ENCODE measurements around the gene PCSK5.
A peak's percentile ranks its signal among the peaks of the same experiment; 100 is the strongest.
"Not testable (repeated sequence)": the region's sequence is repeated elsewhere in the genome, so short reads cannot be mapped to it uniquely, and the experiment has no call there.

The PCSK5 gene

GRCh38 chr9:75962662-75963036 is 72.2 kb downstream of the PCSK5 start:
- H3K4me1 ChIP-seq (ENCODE audit: control insufficient read depth, insufficient read depth, low read length): peaks cover 3% of the 10 kb centered on the region; the same call in 1 of the 2 replicates
- H3K27me3 ChIP-seq (ENCODE audit: control insufficient read depth, insufficient read depth, low read length): no peaks in the 10 kb centered on the region
- no peak overlapping the region for H3K9ac ChIP-seq (ENCODE audit: low read depth, low read length)
- no peak overlapping the region for H3K27ac ChIP-seq (ENCODE audit: low read depth, low read length)
- no peaks in the 10 kb centered on the region for H3K9me3 ChIP-seq (ENCODE audit: control insufficient read depth, insufficient read depth, low read length)
- H3K36me3 ChIP-seq (ENCODE audit: control insufficient read depth, insufficient read depth, low read length): no peaks in the 10 kb centered on the region
- no peak overlapping the region for H3K4me3 ChIP-seq (ENCODE audit: low read depth, low read length)

- not testable (repeated sequence) for H3K4me1 ChIP-seq (ENCODE audit: control insufficient read depth, insufficient read depth, low read length); H3K9me3 ChIP-seq (ENCODE audit: control insufficient read depth, insufficient read depth, low read length); H3K9ac ChIP-seq (ENCODE audit: low read depth, low read length); H3K36me3 ChIP-seq (ENCODE audit: control insufficient read depth, insufficient read depth, low read length); H3K27ac ChIP-seq (ENCODE audit: low read depth, low read length); H3K27me3 ChIP-seq (ENCODE audit: control insufficient read depth, insufficient read depth, low read length); H3K4me3 ChIP-seq (ENCODE audit: low read depth, low read length)
Observed at GRCh38 chr9:75963321-75963720, 72.8 kb downstream of the PCSK5 start.

GRCh38 chr9:75964427-75964826 is 74.0 kb downstream of the PCSK5 start:
- Histone ChIP-seq H3K27me3 (ENCODE audit: control insufficient read depth, insufficient read depth, low read length) (no peaks in the 10 kb centered on the region), H3K4me3 (ENCODE audit: low read depth, low read length) (no peak overlapping the region), H3K27ac (ENCODE audit: low read depth, low read length) (no peak overlapping the region), H3K9ac (ENCODE audit: low read depth, low read length) (no peak overlapping the region), H3K4me1 (ENCODE audit: control insufficient read depth, insufficient read depth, low read length) (no peaks in the 10 kb centered on the region; the same call in 1 of the 2 replicates), H3K9me3 (ENCODE audit: control insufficient read depth, insufficient read depth, low read length) (no peaks in the 10 kb centered on the region), H3K36me3 (ENCODE audit: control insufficient read depth, insufficient read depth, low read length) (no peaks in the 10 kb centered on the region)

- Histone ChIP-seq H3K27ac (ENCODE audit: low read depth, low read length) (no peak overlapping the region), H3K4me1 (ENCODE audit: control insufficient read depth, insufficient read depth, low read length) (no peaks in the 10 kb centered on the region), H3K36me3 (ENCODE audit: control insufficient read depth, insufficient read depth, low read length) (no peaks in the 10 kb centered on the region), H3K9me3 (ENCODE audit: control insufficient read depth, insufficient read depth, low read length) (no peaks in the 10 kb centered on the region), H3K9ac (ENCODE audit: low read depth, low read length) (no peak overlapping the region), H3K4me3 (ENCODE audit: low read depth, low read length) (no peak overlapping the region), H3K27me3 (ENCODE audit: control insufficient read depth, insufficient read depth, low read length) (no peaks in the 10 kb centered on the region)
Observed at GRCh38 chr9:75965231-75965630, 74.8 kb downstream of the PCSK5 start.

- H3K27ac ChIP-seq (ENCODE audit: low read depth, low read length): no peak overlapping the region
- H3K4me3 ChIP-seq (ENCODE audit: low read depth, low read length): no peak overlapping the region
- H3K4me1 ChIP-seq (ENCODE audit: control insufficient read depth, insufficient read depth, low read length): no peaks in the 10 kb centered on the region
- no peak overlapping the region for H3K9ac ChIP-seq (ENCODE audit: low read depth, low read length)
- no peaks in the 10 kb centered on the region for H3K9me3 ChIP-seq (ENCODE audit: control insufficient read depth, insufficient read depth, low read length)
- H3K36me3 ChIP-seq (ENCODE audit: control insufficient read depth, insufficient read depth, low read length): no peaks in the 10 kb centered on the region
- H3K27me3 ChIP-seq (ENCODE audit: control insufficient read depth, insufficient read depth, low read length): no peaks in the 10 kb centered on the region
Observed at GRCh38 chr9:75967556-75967955, 77.1 kb downstream of the PCSK5 start.

- H3K27ac ChIP-seq (ENCODE audit: low read depth, low read length): no peak overlapping the region
- H3K9ac ChIP-seq (ENCODE audit: low read depth, low read length): no peak overlapping the region
- H3K27me3 ChIP-seq (ENCODE audit: control insufficient read depth, insufficient read depth, low read length): no peaks in the 10 kb centered on the region
Observed at GRCh38 chr9:75974016-75974766, 83.7 kb downstream of the PCSK5 start.

GRCh38 chr9:75975071-75975470 is 84.6 kb downstream of the PCSK5 start:
- Histone ChIP-seq H3K36me3 (ENCODE audit: control insufficient read depth, insufficient read depth, low read length) (no peaks in the 10 kb centered on the region), H3K9me3 (ENCODE audit: control insufficient read depth, insufficient read depth, low read length) (no peaks in the 10 kb centered on the region), H3K4me3 (ENCODE audit: low read depth, low read length) (no peak overlapping the region), H3K27ac (ENCODE audit: low read depth, low read length) (peak overlapping the region; percentile 11), H3K27me3 (ENCODE audit: control insufficient read depth, insufficient read depth, low read length) (no peaks in the 10 kb centered on the region), H3K9ac (ENCODE audit: low read depth, low read length) (no peak overlapping the region), H3K4me1 (ENCODE audit: control insufficient read depth, insufficient read depth, low read length) (peaks cover 30% of the 10 kb centered on the region)

More at GRCh38 chr9:75974016-75974766, 83.7 kb downstream of the PCSK5 start:
- no peaks in the 10 kb centered on the region for H3K9me3 ChIP-seq (ENCODE audit: control insufficient read depth, insufficient read depth, low read length)
- no peaks in the 10 kb centered on the region for H3K36me3 ChIP-seq (ENCODE audit: control insufficient read depth, insufficient read depth, low read length)
- no peak overlapping the region for H3K4me3 ChIP-seq (ENCODE audit: low read depth, low read length)
- peaks cover 30% of the 10 kb centered on the region for H3K4me1 ChIP-seq (ENCODE audit: control insufficient read depth, insufficient read depth, low read length)

- H3K9me3 ChIP-seq (ENCODE audit: control insufficient read depth, insufficient read depth, low read length): no peaks in the 10 kb centered on the region
- H3K4me1 ChIP-seq (ENCODE audit: control insufficient read depth, insufficient read depth, low read length): peaks cover 30% of the 10 kb centered on the region
- H3K27ac ChIP-seq (ENCODE audit: low read depth, low read length): no peak overlapping the region
- no peak overlapping the region for H3K4me3 ChIP-seq (ENCODE audit: low read depth, low read length)
- H3K9ac ChIP-seq (ENCODE audit: low read depth, low read length): no peak overlapping the region
- no peaks in the 10 kb centered on the region for H3K36me3 ChIP-seq (ENCODE audit: control insufficient read depth, insufficient read depth, low read length)
- H3K27me3 ChIP-seq (ENCODE audit: control insufficient read depth, insufficient read depth, low read length): no peaks in the 10 kb centered on the region
Observed at GRCh38 chr9:75976549-75976948, 86.1 kb downstream of the PCSK5 start.

GRCh38 chr9:75979362-75979761 is 88.9 kb downstream of the PCSK5 start:
- Histone ChIP-seq H3K36me3 (ENCODE audit: control insufficient read depth, insufficient read depth, low read length) (no peaks in the 10 kb centered on the region), H3K9ac (ENCODE audit: low read depth, low read length) (no peak overlapping the region), H3K4me1 (ENCODE audit: control insufficient read depth, insufficient read depth, low read length) (peaks cover 24% of the 10 kb centered on the region), H3K27me3 (ENCODE audit: control insufficient read depth, insufficient read depth, low read length) (no peaks in the 10 kb centered on the region), H3K4me3 (ENCODE audit: low read depth, low read length) (no peak overlapping the region), H3K27ac (ENCODE audit: low read depth, low read length) (no peak overlapping the region), H3K9me3 (ENCODE audit: control insufficient read depth, insufficient read depth, low read length) (no peaks in the 10 kb centered on the region)

- H3K27ac ChIP-seq (ENCODE audit: low read depth, low read length): no peak overlapping the region
- no peak overlapping the region for H3K4me3 ChIP-seq (ENCODE audit: low read depth, low read length)
- H3K4me1 ChIP-seq (ENCODE audit: control insufficient read depth, insufficient read depth, low read length): peaks cover 3% of the 10 kb centered on the region; the same call in 1 of the 2 replicates
- H3K9ac ChIP-seq (ENCODE audit: low read depth, low read length): no peak overlapping the region
- H3K27me3 ChIP-seq (ENCODE audit: control insufficient read depth, insufficient read depth, low read length): no peaks in the 10 kb centered on the region
- peaks cover 8% of the 10 kb centered on the region for H3K36me3 ChIP-seq (ENCODE audit: control insufficient read depth, insufficient read depth, low read length)
- no peaks in the 10 kb centered on the region for H3K9me3 ChIP-seq (ENCODE audit: control insufficient read depth, insufficient read depth, low read length)
Observed at GRCh38 chr9:75983319-75984045, 93.0 kb downstream of the PCSK5 start.

GRCh38 chr9:75985515-75985914 is 95.0 kb downstream of the PCSK5 start:
- no peaks in the 10 kb centered on the region for H3K9me3 ChIP-seq (ENCODE audit: control insufficient read depth, insufficient read depth, low read length)
- no peak overlapping the region for H3K4me3 ChIP-seq (ENCODE audit: low read depth, low read length)
- no peaks in the 10 kb centered on the region for H3K27me3 ChIP-seq (ENCODE audit: control insufficient read depth, insufficient read depth, low read length)
- no peak overlapping the region for H3K9ac ChIP-seq (ENCODE audit: low read depth, low read length)
- H3K4me1 ChIP-seq (ENCODE audit: control insufficient read depth, insufficient read depth, low read length): peaks cover 3% of the 10 kb centered on the region; the same call in 1 of the 2 replicates
- peaks cover 8% of the 10 kb centered on the region for H3K36me3 ChIP-seq (ENCODE audit: control insufficient read depth, insufficient read depth, low read length)
- no peak overlapping the region for H3K27ac ChIP-seq (ENCODE audit: low read depth, low read length)
